ENCODE data around the gene LRRN2. TPM values are rescaled to one million over a fixed set of nuclear protein-coding genes. Genes with fewer than 3 reads are reported as not detected.

LRRN2 gene
- total RNA-seq, 1 experiment from 2014 or later, result 2.0 TPM

GRCh38 chr1:204713541-204713940 lies 28.0 kb upstream of the LRRN2 start:
- no TSS peak for BruUV-seq (replicated peaks)
- Histone ChIP-seq H3K9me3 (ENCODE audit: control insufficient read depth, insufficient read depth, low read depth, low read length) (no peaks in the 10 kb centered on the region), H3K27me3 (ENCODE audit: control insufficient read depth, insufficient read depth, low read length) (peaks cover 5% of the 10 kb centered on the region; the same call in 1 of the 2 replicates), H3K27ac (ENCODE audit: low read length) (no peak overlapping the region), H3K4me3 (ENCODE audit: low read depth in 2 of 2, low read length in 2 of 2) (no peak overlapping the region), H3K4me1 (ENCODE audit: control insufficient read depth, insufficient read depth, low read length) (no peaks in the 10 kb centered on the region; the same call in 1 of the 2 replicates), H3K36me3 (ENCODE audit: control insufficient read depth, insufficient read depth, low read length) (no peaks in the 10 kb centered on the region)
- intact Hi-C loops (cut with micrococcal nuclease; ENCODE audit: unreplicated experiment) (no loop called here), in situ Hi-C loops (cut with HindIII; ENCODE audit: low pct_unique_long_range_greater_than_20kb, low sequenced_read_pairs) (no loop called here)
- POLR2A ChIA-PET, result no interaction called here
- CTCF ChIA-PET, result interaction anchor here (0.7 kb wide), 1 partner anchor 207 kb away, joined by 4 read pairs; no protein-coding TSS in a partner anchor
- TF ChIP-seq TCF7L2 (IDR thresholded peaks at IDR 0.05; ENCODE audit: low read depth, low read length) (no peak), SIN3A (IDR thresholded peaks at IDR 0.05; ENCODE audit: borderline replicate concordance, insufficient read depth, low read depth, low read length) (no peak), CTCF (IDR thresholded peaks at IDR 0.05) (no peak), POLR2AphosphoS5 (IDR thresholded peaks at IDR 0.05; ENCODE audit: low read depth, low read length) (no peak), REST (IDR thresholded peaks at IDR 0.05; ENCODE audit: insufficient read depth in 1 of 2, low read depth in 2 of 2, low read length in 1 of 2) (no peak)
- no peak for DNase-seq (ENCODE audit: low read depth, low spot score)
- no peak for ATAC-seq

GRCh38 chr1:204712708-204713430 lies 27.3 kb upstream of the LRRN2 start:
- no peaks in the 10 kb centered on the region for H3K9me3 ChIP-seq (ENCODE audit: control insufficient read depth, insufficient read depth, low read depth, low read length)
- TF ChIP-seq CTCF (IDR thresholded peaks at IDR 0.05), result no peak
- TF ChIP-seq POLR2AphosphoS5 (IDR thresholded peaks at IDR 0.05; ENCODE audit: low read depth, low read length), result no peak
- no peak for TF ChIP-seq TCF7L2 (IDR thresholded peaks at IDR 0.05; ENCODE audit: low read depth, low read length)
- TF ChIP-seq SIN3A (IDR thresholded peaks at IDR 0.05; ENCODE audit: borderline replicate concordance, insufficient read depth, low read depth, low read length), result no peak
- TF ChIP-seq REST (IDR thresholded peaks at IDR 0.05; ENCODE audit: insufficient read depth in 1 of 2, low read depth in 2 of 2, low read length in 1 of 2), result no peak
- H3K27ac ChIP-seq (ENCODE audit: low read length), result no peak overlapping the region
- peaks cover 3% of the 10 kb centered on the region; the same call in 1 of the 2 replicates for H3K27me3 ChIP-seq (ENCODE audit: control insufficient read depth, insufficient read depth, low read length)
- POLR2A ChIA-PET, result no interaction called here
- no peak for DNase-seq (ENCODE audit: low read depth, low spot score)
- ATAC-seq, result no peak
- intact Hi-C loops (cut with micrococcal nuclease; ENCODE audit: unreplicated experiment) (no loop called here), in situ Hi-C loops (cut with HindIII; ENCODE audit: low pct_unique_long_range_greater_than_20kb, low sequenced_read_pairs) (no loop called here)
- no peaks in the 10 kb centered on the region for H3K36me3 ChIP-seq (ENCODE audit: control insufficient read depth, insufficient read depth, low read length)
- no peak overlapping the region for H3K4me3 ChIP-seq (ENCODE audit: low read depth in 2 of 2, low read length in 2 of 2)
- BruUV-seq (replicated peaks), result no TSS peak
- CTCF ChIA-PET, result interaction anchor here (0.7 kb wide), 1 partner anchor 206 kb away, joined by 4 read pairs; no protein-coding TSS in a partner anchor
- no peaks in the 10 kb centered on the region; the same call in 1 of the 2 replicates for H3K4me1 ChIP-seq (ENCODE audit: control insufficient read depth, insufficient read depth, low read length)
